ENCODE data around the gene CDH5.

DNA sequence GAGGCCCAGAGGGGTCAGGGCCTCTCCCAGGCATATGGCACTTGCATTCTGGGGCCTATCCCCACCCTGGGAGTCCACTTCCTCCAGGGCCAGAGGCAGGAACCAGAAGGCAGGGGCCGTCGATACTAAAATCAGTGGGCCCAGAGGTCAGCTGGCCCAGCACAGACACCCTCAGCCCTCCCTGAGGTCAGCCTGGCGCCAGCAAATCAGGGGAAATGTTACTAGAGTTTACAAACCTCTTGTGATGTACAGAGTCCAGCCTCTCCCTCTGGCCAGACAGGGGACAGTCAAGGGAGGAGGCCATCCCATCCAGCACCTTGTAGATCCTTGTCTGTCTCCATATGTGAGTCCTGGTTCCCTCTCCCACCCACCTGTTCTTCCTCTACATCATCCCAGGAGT lies 10.8 kb downstream of the CDH5 start:
- no peak for TF ChIP-seq EZH2 (IDR thresholded peaks at IDR 0.05)
- TF ChIP-seq, protein P1, sequence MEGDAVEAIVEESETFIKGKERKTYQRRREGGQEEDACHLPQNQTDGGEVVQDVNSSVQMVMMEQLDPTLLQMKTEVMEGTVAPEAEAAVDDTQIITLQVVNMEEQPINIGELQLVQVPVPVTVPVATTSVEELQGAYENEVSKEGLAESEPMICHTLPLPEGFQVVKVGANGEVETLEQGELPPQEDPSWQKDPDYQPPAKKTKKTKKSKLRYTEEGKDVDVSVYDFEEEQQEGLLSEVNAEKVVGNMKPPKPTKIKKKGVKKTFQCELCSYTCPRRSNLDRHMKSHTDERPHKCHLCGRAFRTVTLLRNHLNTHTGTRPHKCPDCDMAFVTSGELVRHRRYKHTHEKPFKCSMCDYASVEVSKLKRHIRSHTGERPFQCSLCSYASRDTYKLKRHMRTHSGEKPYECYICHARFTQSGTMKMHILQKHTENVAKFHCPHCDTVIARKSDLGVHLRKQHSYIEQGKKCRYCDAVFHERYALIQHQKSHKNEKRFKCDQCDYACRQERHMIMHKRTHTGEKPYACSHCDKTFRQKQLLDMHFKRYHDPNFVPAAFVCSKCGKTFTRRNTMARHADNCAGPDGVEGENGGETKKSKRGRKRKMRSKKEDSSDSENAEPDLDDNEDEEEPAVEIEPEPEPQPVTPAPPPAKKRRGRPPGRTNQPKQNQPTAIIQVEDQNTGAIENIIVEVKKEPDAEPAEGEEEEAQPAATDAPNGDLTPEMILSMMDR (IDR thresholded peaks at IDR 0.05): no peak

All from neural progenitor cell (in vitro differentiated cells).